Memory B cell (primary cell): ENCODE measurements around the gene PLAAT2.
A peak's percentile ranks its signal among the peaks of the same experiment; 100 is the strongest.
"Not testable (repeated sequence)": the region's sequence is repeated elsewhere in the genome, so short reads cannot be mapped to it uniquely, and the experiment has no call there.

ENCODE experiments used
- ATAC-seq: fragments of 150-1000 bp; cut with Tn5 transposase; 2 replicates; pipeline ENCODE4 v1.10.0; 2021; ENCODE audit warnings: low read depth, mild to moderate bottlenecking, moderate library complexity
- DNase-seq, 2 donors: peaks; one replicate each; pipeline ENCODE4 v3.0.0; 2022; ENCODE audit warnings: low spot score in 2 of 2
- H3K27ac Mint-ChIP-seq: one replicate; pipeline ENCODE4 v1.8.0; 2022; ENCODE audit warnings: mild to moderate bottlenecking, moderate library complexity, mixed read lengths
- H3K27me3 Mint-ChIP-seq: one replicate; pipeline ENCODE4 v1.8.0; 2022; ENCODE audit warnings: mixed read lengths
- H3K36me3 Mint-ChIP-seq: one replicate; pipeline ENCODE4 v1.8.0; 2022; ENCODE audit warnings: mild to moderate bottlenecking, mixed read lengths
- H3K4me1 Mint-ChIP-seq: one replicate; pipeline ENCODE4 v1.8.0; 2022; ENCODE audit warnings: mixed read lengths
- H3K4me3 Mint-ChIP-seq: one replicate; pipeline ENCODE4 v1.8.0; 2022; ENCODE audit warnings: mild to moderate bottlenecking, moderate library complexity, mixed read lengths
- H3K9me3 Mint-ChIP-seq: one replicate; pipeline ENCODE4 v1.8.0; 2022; ENCODE audit warnings: mixed read lengths

PLAAT2 gene

GRCh38 chr11:63563201-63564055 lies at the start of gene PLAAT2:
Gene PLAAT2 (minus strand): TSS chr11:63563379. CDS start chr11:63563324, 55 bp downstream.
- ATAC-seq: no peak
- H3K27me3 Mint-ChIP-seq: peaks cover 4% of the 10 kb centered on the region
- no peak within 1 kb of the TSS for H3K4me3 Mint-ChIP-seq
- H3K36me3 Mint-ChIP-seq: no peaks in the 10 kb centered on the region
- DNase-seq: no peak
- peaks cover 20% of the 10 kb centered on the region for H3K4me1 Mint-ChIP-seq
- H3K9me3 Mint-ChIP-seq: no peaks in the 10 kb centered on the region
- H3K27ac Mint-ChIP-seq: peak within 1 kb of the TSS; percentile 25

DNA sequence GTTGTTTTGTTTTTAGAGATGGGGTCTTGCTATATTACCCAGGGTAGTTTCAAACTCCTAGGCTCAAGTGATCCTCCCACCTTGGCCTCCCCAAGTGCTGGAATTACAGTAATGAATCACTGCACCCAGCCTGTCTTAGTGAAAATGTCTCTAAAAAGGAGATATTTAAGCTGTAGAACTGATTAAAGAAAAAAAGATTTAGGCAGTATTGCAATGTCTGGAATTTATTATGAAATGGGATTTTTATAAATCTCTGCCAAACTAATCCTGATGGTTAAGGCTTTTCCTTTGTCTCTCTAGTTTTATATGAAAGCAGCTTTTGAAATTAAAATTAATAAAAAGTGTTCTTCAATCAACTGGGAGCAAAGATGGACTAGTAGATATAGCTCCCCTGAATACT lies 49.0 kb upstream of the PLAAT2 start:
- no peak overlapping the region for H3K4me3 Mint-ChIP-seq
- no peak overlapping the region for H3K27ac Mint-ChIP-seq
- peaks cover 14% of the 10 kb centered on the region for H3K4me1 Mint-ChIP-seq
- ATAC-seq (no peak), DNase-seq (no peak)
- peaks cover 2% of the 10 kb centered on the region for H3K27me3 Mint-ChIP-seq
- H3K9me3 Mint-ChIP-seq: no peaks in the 10 kb centered on the region
- no peaks in the 10 kb centered on the region for H3K36me3 Mint-ChIP-seq

GRCh38 chr11:63611395-63611747 lies 48.2 kb upstream of the PLAAT2 start:
- Mint-ChIP-seq H3K27ac (no peak overlapping the region), H3K27me3 (peaks cover 3% of the 10 kb centered on the region), H3K36me3 (no peaks in the 10 kb centered on the region), H3K4me1 (peaks cover 14% of the 10 kb centered on the region), H3K9me3 (no peaks in the 10 kb centered on the region), H3K4me3 (no peak overlapping the region)
- DNase-seq (no peak), ATAC-seq (no peak)

DNA sequence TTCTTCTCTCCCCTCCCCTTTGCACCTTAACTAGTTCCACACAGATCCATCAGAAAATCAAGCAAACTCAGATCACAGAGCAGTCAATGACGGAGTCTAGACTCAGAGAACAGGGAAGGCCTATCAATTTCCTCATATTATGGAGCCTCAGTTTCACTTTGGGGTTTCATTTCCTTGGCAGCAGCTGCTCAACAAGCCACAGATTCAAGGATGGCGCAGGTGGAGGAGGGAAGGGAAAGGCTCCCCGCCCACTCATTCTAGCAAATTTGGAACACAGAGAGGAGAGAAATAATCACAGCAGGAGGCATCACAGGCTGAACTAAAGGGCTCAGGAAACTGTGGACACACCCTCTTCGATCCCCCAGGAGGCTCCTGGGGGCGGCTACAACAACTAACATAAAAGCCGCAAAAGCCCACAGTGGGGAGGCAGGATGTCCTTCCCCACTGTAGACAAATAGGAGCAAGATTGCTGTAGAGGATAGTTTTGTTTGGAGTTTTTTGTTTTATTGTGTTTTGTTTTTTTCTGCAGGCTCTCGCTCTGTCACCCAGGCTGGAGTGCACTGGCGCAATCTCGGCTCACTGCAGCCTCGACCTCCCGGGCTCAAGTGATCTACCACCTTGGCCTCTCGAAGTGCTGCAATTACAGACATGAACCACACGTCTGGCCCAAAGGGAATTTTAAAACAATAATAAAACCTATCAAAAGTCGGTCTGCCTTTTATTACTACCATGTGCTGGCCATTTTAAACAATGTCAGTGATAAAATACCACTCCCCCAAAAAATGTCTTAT lies 47.6 kb upstream of the PLAAT2 start:
- Mint-ChIP-seq H3K27ac (no peak overlapping the region), H3K4me1 (peaks cover 14% of the 10 kb centered on the region), H3K27me3 (peaks cover 3% of the 10 kb centered on the region), H3K36me3 (no peaks in the 10 kb centered on the region), H3K4me3 (no peak overlapping the region), H3K9me3 (no peaks in the 10 kb centered on the region)
- no peak for DNase-seq
- no peak for ATAC-seq

- H3K27ac Mint-ChIP-seq: no peak overlapping the region
- no peak for DNase-seq
- H3K4me1 Mint-ChIP-seq: peaks cover 14% of the 10 kb centered on the region
- no peak overlapping the region for H3K4me3 Mint-ChIP-seq
- no peak for ATAC-seq
- H3K36me3 Mint-ChIP-seq: no peaks in the 10 kb centered on the region
- H3K9me3 Mint-ChIP-seq: no peaks in the 10 kb centered on the region
- H3K27me3 Mint-ChIP-seq: peaks cover 3% of the 10 kb centered on the region
Observed at GRCh38 chr11:63609971-63610580, 46.9 kb upstream of the PLAAT2 start.

- Mint-ChIP-seq H3K4me1 (peaks cover 13% of the 10 kb centered on the region), H3K9me3 (no peaks in the 10 kb centered on the region), H3K4me3 (no peak overlapping the region), H3K36me3 (no peaks in the 10 kb centered on the region), H3K27ac (no peak overlapping the region), H3K27me3 (peaks cover 3% of the 10 kb centered on the region)
- DNase-seq (no peak), ATAC-seq (no peak)
Observed at GRCh38 chr11:63609536-63609935, 46.4 kb upstream of the PLAAT2 start.

- Mint-ChIP-seq H3K36me3 (no peaks in the 10 kb centered on the region), H3K27ac (no peak overlapping the region), H3K4me3 (no peak overlapping the region), H3K9me3 (no peaks in the 10 kb centered on the region), H3K27me3 (peaks cover 3% of the 10 kb centered on the region), H3K4me1 (peaks cover 9% of the 10 kb centered on the region)
- ATAC-seq (no peak), DNase-seq (no peak)
Observed at GRCh38 chr11:63608353-63609345, 45.5 kb upstream of the PLAAT2 start.

GRCh38 chr11:63603180-63603518 lies 40.0 kb upstream of the PLAAT2 start:
- no peaks in the 10 kb centered on the region for H3K9me3 Mint-ChIP-seq
- ATAC-seq (no peak), DNase-seq (no peak)
- H3K4me1 Mint-ChIP-seq: no peaks in the 10 kb centered on the region
- peaks cover 3% of the 10 kb centered on the region for H3K27me3 Mint-ChIP-seq
- H3K4me3 Mint-ChIP-seq: no peak overlapping the region
- H3K27ac Mint-ChIP-seq: no peak overlapping the region
- H3K36me3 Mint-ChIP-seq: no peaks in the 10 kb centered on the region

DNA sequence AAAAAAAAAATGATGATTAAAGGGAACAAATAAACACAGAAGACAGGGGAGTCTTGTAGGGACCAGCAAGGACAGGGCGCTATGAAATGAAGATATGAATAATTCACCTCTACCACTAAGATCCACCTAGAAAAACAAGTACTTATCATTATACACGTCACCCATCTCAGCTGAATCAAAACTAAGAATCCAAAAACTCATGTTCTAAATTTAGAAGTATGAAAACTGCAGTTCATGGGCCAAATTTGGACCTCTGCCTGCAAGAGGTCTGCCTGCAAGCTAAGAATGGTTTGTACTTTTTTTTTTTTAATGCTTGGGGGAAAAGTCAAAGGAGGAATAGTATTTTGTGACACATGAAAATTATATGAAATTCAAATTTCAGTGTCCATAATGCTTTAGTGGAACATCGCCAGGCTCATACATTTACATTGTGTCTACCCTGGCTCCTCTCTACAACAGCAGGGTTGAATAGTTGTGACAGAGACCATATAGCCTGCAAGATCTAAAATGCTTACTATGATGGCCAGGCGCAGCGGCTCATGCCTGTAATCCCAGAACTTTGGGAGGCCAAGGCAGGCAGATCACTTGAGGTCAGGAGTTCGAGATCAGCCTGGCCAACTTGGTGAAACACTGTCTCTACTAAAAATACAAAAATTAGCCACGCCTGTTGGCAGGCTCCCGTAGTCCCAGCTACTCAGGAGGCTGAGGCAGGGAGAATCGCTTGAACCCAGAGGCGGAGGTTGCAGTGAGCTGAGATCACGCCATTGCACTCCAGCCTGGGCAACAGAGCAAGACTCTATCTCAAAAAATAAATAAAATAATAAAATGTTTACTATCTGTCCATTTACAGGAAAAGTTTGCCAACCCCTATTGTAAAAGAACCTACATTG lies 39.4 kb upstream of the PLAAT2 start:
- not testable (repeated sequence) for H3K27ac Mint-ChIP-seq, DNase-seq

DNA sequence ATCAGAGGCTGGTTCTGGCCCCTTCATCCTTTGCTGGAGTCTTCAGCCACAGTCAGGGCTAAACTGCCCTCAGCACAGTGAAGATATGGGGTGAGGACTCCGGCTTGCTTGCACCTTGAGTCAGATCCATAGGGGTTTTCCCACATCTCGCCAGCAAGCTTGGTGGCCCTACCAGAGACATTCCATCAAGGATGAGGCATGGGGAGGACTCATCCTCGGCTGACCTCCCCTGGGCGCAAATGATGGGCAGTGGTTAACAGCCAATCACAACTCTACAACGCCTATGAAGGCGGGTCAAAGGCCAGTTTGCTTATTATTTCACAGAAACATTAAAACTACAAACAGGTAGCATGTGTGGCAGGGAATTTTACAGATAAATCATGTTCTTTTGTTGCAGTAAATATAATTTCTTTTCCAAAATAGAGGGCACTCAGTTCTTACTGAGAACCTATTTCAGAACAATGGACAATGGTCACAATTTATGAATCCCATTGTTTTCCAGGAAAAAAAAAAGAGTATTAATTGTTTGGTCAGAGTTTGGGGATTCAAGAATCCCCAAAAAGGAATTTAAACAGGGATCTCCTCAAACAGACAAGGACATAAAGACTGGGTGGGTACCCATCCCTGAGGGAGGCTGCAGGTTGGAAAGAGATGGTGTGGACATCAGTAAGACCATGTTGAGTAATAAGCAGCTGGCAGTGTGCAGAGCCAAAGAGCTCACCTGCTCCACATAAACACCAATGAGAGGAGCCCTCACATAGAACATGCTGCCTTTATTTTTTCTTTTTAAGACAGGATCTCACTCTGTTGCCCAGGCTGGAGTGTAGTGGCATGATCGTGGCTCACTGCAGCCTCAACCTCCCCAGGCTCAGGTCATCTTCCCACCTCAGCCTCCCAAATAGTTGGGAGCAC lies 36.3 kb upstream of the PLAAT2 start:
- no peaks in the 10 kb centered on the region for H3K27me3 Mint-ChIP-seq
- no peaks in the 10 kb centered on the region for H3K9me3 Mint-ChIP-seq
- no peak overlapping the region for H3K27ac Mint-ChIP-seq
- H3K4me3 Mint-ChIP-seq: no peak overlapping the region
- no peaks in the 10 kb centered on the region for H3K36me3 Mint-ChIP-seq
- ATAC-seq (no peak), DNase-seq (no peak)
- H3K4me1 Mint-ChIP-seq: no peaks in the 10 kb centered on the region

More for the DNA sequence above, 39.4 kb upstream of the PLAAT2 start:
- not testable (repeated sequence) for H3K27me3 Mint-ChIP-seq, ATAC-seq, H3K4me1 Mint-ChIP-seq, H3K4me3 Mint-ChIP-seq, H3K9me3 Mint-ChIP-seq, H3K36me3 Mint-ChIP-seq

DNA sequence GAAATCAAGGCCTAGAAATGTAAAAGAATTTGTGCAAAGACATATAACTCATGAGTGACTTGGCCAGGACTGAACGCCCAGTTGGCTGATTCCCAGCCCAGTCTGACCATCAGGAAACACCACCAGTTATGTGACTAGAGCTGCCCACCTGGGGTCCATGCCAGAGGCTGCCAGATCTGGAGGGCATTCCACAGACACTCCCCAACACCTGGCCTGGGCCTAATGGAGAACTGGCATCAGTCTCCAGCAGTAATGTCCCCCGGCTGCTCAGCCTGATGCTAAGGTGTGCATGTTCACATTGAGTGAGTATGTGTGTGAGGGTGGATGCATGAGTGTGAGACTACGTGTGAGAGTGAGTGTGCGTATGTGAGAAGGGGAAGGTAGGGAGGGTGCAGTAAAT lies 35.4 kb upstream of the PLAAT2 start:
- peaks cover 4% of the 10 kb centered on the region for H3K4me1 Mint-ChIP-seq
- no peak overlapping the region for H3K27ac Mint-ChIP-seq
- no peak for DNase-seq

GRCh38 chr11:63595296-63595695 lies 32.1 kb upstream of the PLAAT2 start:
- Mint-ChIP-seq H3K27ac (no peak overlapping the region), H3K4me3 (no peak overlapping the region), H3K27me3 (no peaks in the 10 kb centered on the region), H3K9me3 (no peaks in the 10 kb centered on the region), H3K36me3 (peaks cover 3% of the 10 kb centered on the region), H3K4me1 (peaks cover 4% of the 10 kb centered on the region)
- no peak for ATAC-seq
- DNase-seq: no peak

More for the DNA sequence above, 35.4 kb upstream of the PLAAT2 start:
- no peaks in the 10 kb centered on the region for H3K36me3 Mint-ChIP-seq
- no peaks in the 10 kb centered on the region for H3K9me3 Mint-ChIP-seq
- ATAC-seq: no peak
- no peak overlapping the region for H3K4me3 Mint-ChIP-seq
- H3K27me3 Mint-ChIP-seq: no peaks in the 10 kb centered on the region
